SIG-M5 (cell line): ENCODE results near the gene TLL2.

Source experiments
- DNase-seq: peaks from one replicate; lab custom pipeline; 2025; lab: John Stamatoyannopoulos, UW

TLL2 gene

GRCh38 chr10:96319754-96320474, 193.8 kb downstream of the TLL2 start:
- DNase-seq: no peak

GRCh38 chr10:96317067-96317833, 196.5 kb downstream of the TLL2 start:
- no peak for DNase-seq
